DND-41 (cell line): ENCODE results near the gene HMGCR.

ENCODE experiments used
- EZH2 ChIP-seq: IDR thresholded peaks from 3 replicates; pipeline ENCODE4 v1.6.1; 2012; ENCODE audit warnings: borderline replicate concordance, low read depth, mild to moderate bottlenecking, moderate library complexity, low read length, inconsistent platforms; ENCODE audit not compliant: severe bottlenecking
- TF ChIP-seq, protein P1 (sequence below): IDR thresholded peaks from 2 replicates; pipeline ENCODE4 v1.5.1; 2012; ENCODE audit warnings: borderline replicate concordance, low read length, moderate library complexity, mild to moderate bottlenecking; ENCODE audit not compliant: poor library complexity, severe bottlenecking; ENCODE audit errors: extremely low read depth

DNA sequence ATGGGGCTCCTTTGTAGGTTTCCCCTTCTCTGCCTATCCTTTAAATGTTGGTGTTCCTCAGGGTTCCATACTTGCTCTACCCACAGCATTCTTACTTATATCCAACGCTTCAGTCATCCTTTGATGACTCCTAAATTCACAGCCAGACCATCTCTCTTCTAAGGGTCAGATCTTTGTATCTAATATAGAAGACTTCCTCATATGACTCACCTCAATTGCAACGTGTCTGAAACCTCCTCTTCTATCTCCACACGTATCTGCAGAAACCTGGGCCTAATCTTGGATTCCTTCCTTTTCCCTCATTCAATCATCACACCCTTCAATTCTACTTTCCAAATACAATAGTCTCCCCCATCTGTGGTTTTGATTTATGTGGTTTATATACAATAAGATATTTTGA lies 68.3 kb downstream of the HMGCR start:
- TF ChIP-seq, protein P1, sequence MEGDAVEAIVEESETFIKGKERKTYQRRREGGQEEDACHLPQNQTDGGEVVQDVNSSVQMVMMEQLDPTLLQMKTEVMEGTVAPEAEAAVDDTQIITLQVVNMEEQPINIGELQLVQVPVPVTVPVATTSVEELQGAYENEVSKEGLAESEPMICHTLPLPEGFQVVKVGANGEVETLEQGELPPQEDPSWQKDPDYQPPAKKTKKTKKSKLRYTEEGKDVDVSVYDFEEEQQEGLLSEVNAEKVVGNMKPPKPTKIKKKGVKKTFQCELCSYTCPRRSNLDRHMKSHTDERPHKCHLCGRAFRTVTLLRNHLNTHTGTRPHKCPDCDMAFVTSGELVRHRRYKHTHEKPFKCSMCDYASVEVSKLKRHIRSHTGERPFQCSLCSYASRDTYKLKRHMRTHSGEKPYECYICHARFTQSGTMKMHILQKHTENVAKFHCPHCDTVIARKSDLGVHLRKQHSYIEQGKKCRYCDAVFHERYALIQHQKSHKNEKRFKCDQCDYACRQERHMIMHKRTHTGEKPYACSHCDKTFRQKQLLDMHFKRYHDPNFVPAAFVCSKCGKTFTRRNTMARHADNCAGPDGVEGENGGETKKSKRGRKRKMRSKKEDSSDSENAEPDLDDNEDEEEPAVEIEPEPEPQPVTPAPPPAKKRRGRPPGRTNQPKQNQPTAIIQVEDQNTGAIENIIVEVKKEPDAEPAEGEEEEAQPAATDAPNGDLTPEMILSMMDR = no peak
- TF ChIP-seq EZH2 = no peak
